ENCODE results near the gene GRK3. TPM values are rescaled to one million over a fixed set of nuclear protein-coding genes. Genes with fewer than 3 reads are reported as not detected.

Gene GRK3
- total RNA-seq, 4 donors from 2014 or later = 2.0 to 12.4 (median 3.6) TPM

GRCh38 chr22:25663654-25664053 is 99.2 kb downstream of the GRK3 start:
- Histone ChIP-seq H3K27me3 (no peaks in the 10 kb centered on the region), H3K4me3 (no peak overlapping the region), H3K27ac (no peak overlapping the region), H3K9me3 (no peaks in the 10 kb centered on the region), H3K4me1 (peaks cover 0 to 15% (median 0%) of the 10 kb centered on the region in 4 donors), H3K36me3 (no peaks in the 10 kb centered on the region)
- DNase-seq = no peak
- TF ChIP-seq CTCF (IDR thresholded peaks at IDR 0.05) = no peak
- no peak for TF ChIP-seq POLR2A (IDR thresholded peaks at IDR 0.05)

- H3K4me3 ChIP-seq = no peak overlapping the region
- TF ChIP-seq POLR2A (IDR thresholded peaks at IDR 0.05) (no peak), CTCF (IDR thresholded peaks at IDR 0.05) (no peak)
- peaks cover 0 to 9% (median 0%) of the 10 kb centered on the region in 4 donors for H3K4me1 ChIP-seq
- H3K27ac ChIP-seq = no peak overlapping the region
- DNase-seq = peak in 2 of 3 donors; percentile 48 to 54
- H3K36me3 ChIP-seq = no peaks in the 10 kb centered on the region
- no peaks in the 10 kb centered on the region for H3K27me3 ChIP-seq
- no peaks in the 10 kb centered on the region for H3K9me3 ChIP-seq
These were observed 101.8 kb downstream of the GRK3 start for GRCh38 chr22:25666308-25666707.

- Histone ChIP-seq H3K4me3 (no peak overlapping the region), H3K9me3 (no peaks in the 10 kb centered on the region), H3K27me3 (no peaks in the 10 kb centered on the region), H3K27ac (no peak overlapping the region), H3K4me1 (peaks cover 0 to 8% (median 0%) of the 10 kb centered on the region in 4 donors), H3K36me3 (no peaks in the 10 kb centered on the region)
- DNase-seq = no peak
- TF ChIP-seq POLR2A (IDR thresholded peaks at IDR 0.05) (no peak), CTCF (IDR thresholded peaks at IDR 0.05) (no peak)
These were observed 104.0 kb downstream of the GRK3 start for GRCh38 chr22:25668437-25668836.

GRCh38 chr22:25669253-25670069 is 105.0 kb downstream of the GRK3 start:
- DNase-seq = no peak
- no peaks in the 10 kb centered on the region for H3K27me3 ChIP-seq
- H3K4me3 ChIP-seq = no peak overlapping the region
- H3K36me3 ChIP-seq = no peaks in the 10 kb centered on the region
- TF ChIP-seq POLR2A (IDR thresholded peaks at IDR 0.05) = no peak
- no peaks in the 10 kb centered on the region for H3K9me3 ChIP-seq
- H3K4me1 ChIP-seq = peaks cover 0 to 8% (median 0%) of the 10 kb centered on the region in 4 donors
- no peak overlapping the region for H3K27ac ChIP-seq

GRCh38 chr22:25670070-25670461 is 105.6 kb downstream of the GRK3 start:
- Histone ChIP-seq H3K36me3 (no peaks in the 10 kb centered on the region), H3K27me3 (no peaks in the 10 kb centered on the region), H3K27ac (no peak overlapping the region), H3K4me3 (no peak overlapping the region), H3K4me1 (peaks cover 0 to 8% (median 0%) of the 10 kb centered on the region in 4 donors), H3K9me3 (no peaks in the 10 kb centered on the region)
- no peak for TF ChIP-seq CTCF (IDR thresholded peaks at IDR 0.05)
- no peak for TF ChIP-seq POLR2A (IDR thresholded peaks at IDR 0.05)
- no peak for DNase-seq

- H3K27ac ChIP-seq = no peak overlapping the region
- no peaks in the 10 kb centered on the region for H3K27me3 ChIP-seq
- no peaks in the 10 kb centered on the region for H3K9me3 ChIP-seq
- no peaks in the 10 kb centered on the region for H3K4me1 ChIP-seq
- H3K4me3 ChIP-seq = no peak overlapping the region
- H3K36me3 ChIP-seq = no peaks in the 10 kb centered on the region
- DNase-seq = no peak
- TF ChIP-seq POLR2A (IDR thresholded peaks at IDR 0.05) = no peak
- no peak for TF ChIP-seq CTCF (IDR thresholded peaks at IDR 0.05)
These were observed 108.0 kb downstream of the GRK3 start for GRCh38 chr22:25672289-25673084.

Measured in Peyer's patch (tissue), 4 donors.